DND-41 (cell line): ENCODE results near the gene RAD52.

Experiments used
- CTCF ChIP-seq: IDR thresholded peaks from 2 replicates; pipeline ENCODE4 v1.5.1; 2012; ENCODE audit warnings: borderline replicate concordance, low read length, moderate library complexity, mild to moderate bottlenecking; ENCODE audit not compliant: poor library complexity, severe bottlenecking; ENCODE audit errors: extremely low read depth
- EZH2 ChIP-seq: IDR thresholded peaks from 3 replicates; pipeline ENCODE4 v1.6.1; 2012; ENCODE audit warnings: borderline replicate concordance, low read depth, mild to moderate bottlenecking, moderate library complexity, low read length, inconsistent platforms; ENCODE audit not compliant: severe bottlenecking

- TF ChIP-seq CTCF (no peak), EZH2 (no peak)
Measured at GRCh38 chr12:948238-948637, 1.3 kb downstream of the RAD52 start.
